ENCODE data around the gene CAMKMT.

GRCh38 chr2:44398243-44398897 lies 36.6 kb downstream of the CAMKMT start:
- TF ChIP-seq POLR2A (IDR thresholded peaks at IDR 0.05): no peak
- no peak for TF ChIP-seq POLR2AphosphoS5 (IDR thresholded peaks at IDR 0.05)
- no peak for TF ChIP-seq CTCF (IDR thresholded peaks at IDR 0.05 in 8 of 11, conservative IDR thresholded peaks at IDR 0.05 in 3 of 11)

Data from spleen (tissue), 7 donors.